HCT116 (cell line): ENCODE results near the gene EOMES. TPM values are rescaled to one million over a fixed set of nuclear protein-coding genes. Genes with fewer than 3 reads are reported as not detected.
A peak's percentile ranks its signal among the peaks of the same experiment; 100 is the strongest.

Experiments used
- CBX3 ChIP-seq: IDR thresholded peaks from 2 replicates; pipeline ENCODE4 v1.6.1; 2012; ENCODE audit warnings: low read depth
- CTCF ChIP-seq, 3 experiments: fragments of 200-600 bp in 1 of 3; sonication (generic) in 1 of 3; IDR thresholded peaks in 2 of 3; conservative IDR thresholded peaks in 1 of 3; 2 replicates each; pipeline ENCODE4 v1.5.1; 2012 to 2017; ENCODE audit warnings: low read depth in 2 of 3, low read length in 2 of 3, antibody characterized with exemption in 1 of 3, borderline replicate concordance in 1 of 3, control low read depth in 1 of 3, mild to moderate bottlenecking in 1 of 3, mixed read lengths in 1 of 3, mixed run types in 1 of 3, moderate library complexity in 1 of 3; ENCODE audit not compliant: insufficient read depth in 1 of 3
- EGR1 ChIP-seq: IDR thresholded peaks from 2 replicates; pipeline ENCODE4 v1.6.1; 2012; ENCODE audit warnings: low read depth
- POLR2AphosphoS5 ChIP-seq: IDR thresholded peaks from 2 replicates; pipeline ENCODE4 v1.6.1; 2011; ENCODE audit warnings: mild to moderate bottlenecking, low read depth, low read length, moderate library complexity
- REST ChIP-seq: IDR thresholded peaks from 2 replicates; pipeline ENCODE4 v1.6.1; 2012; ENCODE audit warnings: low read depth
- SRF ChIP-seq: IDR thresholded peaks from 2 replicates; pipeline ENCODE4 v1.6.1; 2012; ENCODE audit warnings: low read depth
- ZNF274 ChIP-seq: fragments of 200-500 bp; sonication (Bioruptor generic); IDR thresholded peaks from 2 replicates; pipeline ENCODE4 v1.6.1; 2014; ENCODE audit warnings: mild to moderate bottlenecking, low read depth, low read length, inconsistent platforms
- total RNA-seq: library from RNA; stranded (reverse); gene quantifications from one replicate; pipeline ENCODE4 v1.2.1, GENCODE V29; 2021; ENCODE audit not compliant: unreplicated experiment

Gene EOMES
- total RNA-seq, 1 experiment from 2014 or later, result 1.4 TPM

GRCh38 chr3:27681249-27681748 is 40.8 kb downstream of the EOMES start (continued):
- peak; percentile 52 to 75 (median 75) for TF ChIP-seq CTCF (IDR thresholded peaks at IDR 0.05 in 2 of 3, conservative IDR thresholded peaks at IDR 0.05 in 1 of 3; ENCODE audit: borderline replicate concordance in 1 of 3, insufficient read depth in 1 of 3, low read depth in 2 of 3, low read length in 2 of 3)
- no peak for TF ChIP-seq REST
- no peak; the same call in 1 of the 2 replicates for TF ChIP-seq CBX3
- TF ChIP-seq ZNF274, result no peak
- no peak for TF ChIP-seq EGR1
- TF ChIP-seq POLR2AphosphoS5, result no peak
- TF ChIP-seq SRF, result no peak
